Stimulated activated CD4-positive, alpha-beta T cell treated with anti-CD3 and anti-CD28 coated beads, Interleukin-1b, Interleukin-23, amount 100 ng/mL, for 4 hours (primary cell): Measurements from ENCODE around the gene PTCD2.

ENCODE experiments used
- DNase-seq, 2 donors: peaks; one replicate each; pipeline ENCODE4 v3.0.0-alpha.2; 2020; ENCODE audit warnings: low read depth in 2 of 2

Gene PTCD2

DNA sequence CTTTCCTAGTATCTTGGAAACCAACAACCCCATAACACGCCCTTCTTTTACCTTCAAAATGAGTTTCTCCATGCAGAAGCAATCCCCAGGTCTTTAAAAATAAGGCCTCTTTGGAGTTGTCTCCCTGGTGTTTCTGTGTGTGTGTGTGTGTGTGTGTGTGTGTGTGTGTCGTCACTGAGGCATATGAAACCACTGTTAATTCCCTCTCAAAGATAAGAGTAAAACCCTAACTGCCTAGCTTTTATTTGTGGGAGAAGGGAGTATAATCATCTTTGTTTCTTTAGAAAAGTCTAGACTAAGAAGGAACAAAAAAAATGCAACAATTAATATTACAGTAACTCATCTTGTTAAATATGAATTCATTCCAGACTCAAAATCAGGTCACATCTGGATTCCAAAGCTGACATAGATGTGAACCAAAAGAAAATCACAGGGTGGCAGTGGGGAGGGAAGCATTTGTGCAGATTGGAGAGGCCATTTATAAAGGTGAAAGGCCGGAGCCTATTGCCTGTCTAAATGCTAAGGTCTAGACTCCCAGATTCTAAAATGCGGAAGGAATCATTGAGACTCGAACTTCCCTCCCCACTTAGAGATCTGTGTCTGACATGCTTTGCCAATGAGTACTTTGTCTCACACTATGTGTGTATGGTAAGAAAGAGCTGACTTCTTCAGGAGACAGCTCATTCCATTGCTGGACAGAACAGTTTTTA lies 95.6 kb downstream of the PTCD2 start:
- no peak for DNase-seq

- DNase-seq = no peak
Measured at GRCh38 chr5:72417333-72418062, 97.3 kb downstream of the PTCD2 start.
